ENCODE results near the gene NLRC3.
A peak's percentile ranks its signal among the peaks of the same experiment; 100 is the strongest.

The NLRC3 gene

GRCh38 chr16:3578121-3578520 lies 918 bp upstream of the NLRC3 start:
- peak; percentile 51 for DNase-seq

GRCh38 chr16:3576211-3576610 lies 992 bp downstream of the NLRC3 start:
- peak; percentile 36 for DNase-seq

GRCh38 chr16:3575491-3575890 lies 1.7 kb downstream of the NLRC3 start:
- peak; percentile 23 for DNase-seq

- no peak for DNase-seq
Observed at GRCh38 chr16:3574195-3574594, 3.0 kb downstream of the NLRC3 start.

GRCh38 chr16:3573146-3573815 lies 3.9 kb downstream of the NLRC3 start:
- no peak for DNase-seq

GRCh38 chr16:3570420-3571062 lies 6.7 kb downstream of the NLRC3 start:
- no peak for DNase-seq

- no peak for DNase-seq
Observed at GRCh38 chr16:3569851-3570250, 7.4 kb downstream of the NLRC3 start.

GRCh38 chr16:3566990-3567389 lies 10.2 kb downstream of the NLRC3 start:
- DNase-seq: no peak

- DNase-seq: no peak
Observed at GRCh38 chr16:3564889-3565141, 12.4 kb downstream of the NLRC3 start.

GRCh38 chr16:3564130-3564888 lies 12.9 kb downstream of the NLRC3 start:
- DNase-seq: no peak

GRCh38 chr16:3562914-3563480 lies 14.2 kb downstream of the NLRC3 start:
- no peak for DNase-seq

- DNase-seq: no peak
Observed at GRCh38 chr16:3561626-3562025, 15.6 kb downstream of the NLRC3 start.

- no peak for DNase-seq
Observed at GRCh38 chr16:3554351-3554928, 22.8 kb downstream of the NLRC3 start.

- no peak for DNase-seq
Observed at GRCh38 chr16:3553138-3553923, 23.9 kb downstream of the NLRC3 start.

- no peak for DNase-seq
Observed at GRCh38 chr16:3550851-3551847, 26.1 kb downstream of the NLRC3 start.

GRCh38 chr16:3549906-3550305 lies 27.3 kb downstream of the NLRC3 start:
- DNase-seq: no peak

GRCh38 chr16:3548859-3549258 lies 28.3 kb downstream of the NLRC3 start:
- no peak for DNase-seq

GRCh38 chr16:3548445-3548844 lies 28.8 kb downstream of the NLRC3 start:
- DNase-seq: no peak

GRCh38 chr16:3546986-3547682 lies 30.1 kb downstream of the NLRC3 start:
- DNase-seq: no peak

GRCh38 chr16:3542601-3543373 lies 34.4 kb downstream of the NLRC3 start:
- no peak for DNase-seq

Data from stimulated activated CD4-positive, alpha-beta T cell treated with anti-CD3 and anti-CD28 coated beads, Interleukin-15, amount 100 ng/mL, for 24 hours (primary cell).